ENCODE data around the gene CTNNBIP1.

DNA sequence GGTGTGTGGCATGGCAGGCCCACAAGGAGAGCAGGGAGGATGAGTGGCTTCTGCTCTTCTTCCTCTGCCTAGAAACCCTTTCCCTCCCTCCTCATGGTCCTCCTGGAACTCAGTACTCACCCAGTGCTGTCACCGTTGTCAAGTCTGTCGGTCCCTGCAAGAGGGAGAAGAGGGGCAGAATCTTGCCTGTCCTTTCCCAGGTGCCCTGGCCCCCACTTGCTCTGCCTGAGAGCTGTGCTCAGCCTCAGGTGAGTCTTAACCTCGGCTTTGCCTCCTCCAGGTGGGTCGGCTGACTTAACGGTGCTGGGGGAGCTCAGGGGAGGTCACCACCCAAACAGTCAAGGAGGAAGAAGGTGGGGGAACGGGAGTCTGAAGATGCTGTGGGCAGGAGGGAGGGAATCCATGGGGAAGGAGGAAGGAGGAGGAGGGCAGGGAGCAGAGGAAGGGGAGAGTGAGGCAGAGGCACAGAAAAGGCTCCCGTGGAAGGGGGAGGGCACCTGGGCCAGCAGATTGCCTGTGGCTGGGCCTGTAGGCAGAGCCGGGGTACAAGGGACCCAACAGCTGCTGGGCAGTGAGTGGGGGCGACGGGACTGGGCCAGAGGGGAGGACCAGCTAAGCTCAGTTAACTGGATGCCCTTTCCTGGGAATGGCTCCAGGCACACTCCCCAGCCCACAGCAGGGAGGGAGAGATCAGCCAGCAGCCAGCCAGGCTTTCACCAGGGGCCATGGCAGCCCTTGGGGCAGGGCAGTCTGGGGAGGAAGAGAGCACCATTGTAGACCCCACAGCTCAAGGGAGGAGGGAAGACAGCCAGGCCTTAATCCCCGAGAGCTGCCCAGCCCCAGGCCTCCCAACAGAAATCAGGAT lies 26.3 kb downstream of the CTNNBIP1 start:
- TF ChIP-seq, protein P1, sequence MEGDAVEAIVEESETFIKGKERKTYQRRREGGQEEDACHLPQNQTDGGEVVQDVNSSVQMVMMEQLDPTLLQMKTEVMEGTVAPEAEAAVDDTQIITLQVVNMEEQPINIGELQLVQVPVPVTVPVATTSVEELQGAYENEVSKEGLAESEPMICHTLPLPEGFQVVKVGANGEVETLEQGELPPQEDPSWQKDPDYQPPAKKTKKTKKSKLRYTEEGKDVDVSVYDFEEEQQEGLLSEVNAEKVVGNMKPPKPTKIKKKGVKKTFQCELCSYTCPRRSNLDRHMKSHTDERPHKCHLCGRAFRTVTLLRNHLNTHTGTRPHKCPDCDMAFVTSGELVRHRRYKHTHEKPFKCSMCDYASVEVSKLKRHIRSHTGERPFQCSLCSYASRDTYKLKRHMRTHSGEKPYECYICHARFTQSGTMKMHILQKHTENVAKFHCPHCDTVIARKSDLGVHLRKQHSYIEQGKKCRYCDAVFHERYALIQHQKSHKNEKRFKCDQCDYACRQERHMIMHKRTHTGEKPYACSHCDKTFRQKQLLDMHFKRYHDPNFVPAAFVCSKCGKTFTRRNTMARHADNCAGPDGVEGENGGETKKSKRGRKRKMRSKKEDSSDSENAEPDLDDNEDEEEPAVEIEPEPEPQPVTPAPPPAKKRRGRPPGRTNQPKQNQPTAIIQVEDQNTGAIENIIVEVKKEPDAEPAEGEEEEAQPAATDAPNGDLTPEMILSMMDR (IDR thresholded peaks at IDR 0.05; ENCODE audit: extremely low read depth in 1 of 2, insufficient read depth in 1 of 2, low read depth in 1 of 2, low read length in 2 of 2), result no peak
- TF ChIP-seq POLR2A (IDR thresholded peaks at IDR 0.05; ENCODE audit: low read depth, low read length) (no peak), MYC (IDR thresholded peaks at IDR 0.05; ENCODE audit: low read depth, low read length) (no peak), EZH2 (IDR thresholded peaks at IDR 0.05; ENCODE audit: borderline replicate concordance, low read depth, low read length, severe bottlenecking) (no peak)
